Activated effector memory CD4-positive, alpha-beta T cell treated with Interleukin-2 at 50 U/mL for 16 hours (primary cell): ENCODE results near the gene MCF2L.

Experiments
- DNase-seq: peaks from one replicate; pipeline ENCODE4 v3.0.0-alpha.2; 2020

MCF2L gene

GRCh38 chr13:113141601-113141970, 172.6 kb downstream of the MCF2L start:
- DNase-seq: no peak

GRCh38 chr13:113142876-113143275, 173.9 kb downstream of the MCF2L start:
- no peak for DNase-seq

GRCh38 chr13:113143466-113144254, 174.6 kb downstream of the MCF2L start:
- DNase-seq: no peak

GRCh38 chr13:113144255-113144629, 175.2 kb downstream of the MCF2L start:
- no peak for DNase-seq

GRCh38 chr13:113145496-113145895, 176.5 kb downstream of the MCF2L start:
- no peak for DNase-seq

GRCh38 chr13:113145911-113146598, 177.0 kb downstream of the MCF2L start:
- DNase-seq: no peak

GRCh38 chr13:113146750-113147149, 177.7 kb downstream of the MCF2L start:
- DNase-seq: no peak

GRCh38 chr13:113147206-113147605, 178.2 kb downstream of the MCF2L start:
- no peak for DNase-seq

GRCh38 chr13:113148407-113148806, 179.4 kb downstream of the MCF2L start:
- DNase-seq: no peak

GRCh38 chr13:113148940-113149503, 180.0 kb downstream of the MCF2L start:
- no peak for DNase-seq
